22Rv1 (cell line): ENCODE results near the gene GBP1.

Experiments
- ZFX ChIP-seq: fragments of 450-650 bp; IDR thresholded peaks from 2 replicates; pipeline ENCODE4 v1.6.1; 2017; ENCODE audit warnings: antibody characterized with exemption, borderline replicate concordance
- TF ChIP-seq, protein P1 (sequence below): fragments of 450-650 bp; IDR thresholded peaks from 2 replicates; pipeline ENCODE4 v1.5.1; 2017; ENCODE audit warnings: mild to moderate bottlenecking

DNA sequence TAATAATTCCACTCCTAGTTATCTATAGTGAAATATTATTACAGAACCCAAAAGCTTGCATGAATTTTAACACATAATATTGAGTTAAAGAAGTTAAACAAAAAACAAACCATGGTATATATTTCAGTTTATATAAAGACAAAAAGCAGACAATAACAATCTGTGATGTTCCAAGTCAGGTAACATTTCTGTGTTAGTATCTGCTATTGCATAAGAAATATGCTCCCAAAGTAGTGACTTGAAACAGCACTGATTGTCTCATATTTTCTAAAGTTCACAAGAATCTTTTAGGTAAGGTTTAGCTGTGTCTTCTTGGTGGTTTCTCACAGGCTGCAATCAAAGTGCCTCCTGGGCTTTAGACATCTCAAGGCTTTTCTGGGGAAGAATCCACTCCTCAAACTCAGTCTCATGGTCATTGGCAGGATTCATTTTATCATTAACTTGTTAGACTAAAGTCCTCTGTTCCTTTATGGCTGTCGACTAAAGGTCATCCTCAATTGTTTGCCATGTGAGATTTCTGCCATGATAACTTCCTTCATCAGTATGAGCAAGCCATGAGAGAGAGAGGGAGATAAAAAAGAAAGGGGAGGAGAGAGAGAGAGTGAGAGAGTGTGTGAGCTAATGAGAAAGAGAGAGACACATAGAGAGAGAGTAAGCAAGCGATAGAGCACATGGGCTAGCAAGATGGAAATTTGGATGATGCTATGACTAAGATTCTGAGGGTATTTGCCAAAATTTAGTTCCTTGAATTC, 19.9 kb downstream of the GBP1 start:
- TF ChIP-seq, protein P1, sequence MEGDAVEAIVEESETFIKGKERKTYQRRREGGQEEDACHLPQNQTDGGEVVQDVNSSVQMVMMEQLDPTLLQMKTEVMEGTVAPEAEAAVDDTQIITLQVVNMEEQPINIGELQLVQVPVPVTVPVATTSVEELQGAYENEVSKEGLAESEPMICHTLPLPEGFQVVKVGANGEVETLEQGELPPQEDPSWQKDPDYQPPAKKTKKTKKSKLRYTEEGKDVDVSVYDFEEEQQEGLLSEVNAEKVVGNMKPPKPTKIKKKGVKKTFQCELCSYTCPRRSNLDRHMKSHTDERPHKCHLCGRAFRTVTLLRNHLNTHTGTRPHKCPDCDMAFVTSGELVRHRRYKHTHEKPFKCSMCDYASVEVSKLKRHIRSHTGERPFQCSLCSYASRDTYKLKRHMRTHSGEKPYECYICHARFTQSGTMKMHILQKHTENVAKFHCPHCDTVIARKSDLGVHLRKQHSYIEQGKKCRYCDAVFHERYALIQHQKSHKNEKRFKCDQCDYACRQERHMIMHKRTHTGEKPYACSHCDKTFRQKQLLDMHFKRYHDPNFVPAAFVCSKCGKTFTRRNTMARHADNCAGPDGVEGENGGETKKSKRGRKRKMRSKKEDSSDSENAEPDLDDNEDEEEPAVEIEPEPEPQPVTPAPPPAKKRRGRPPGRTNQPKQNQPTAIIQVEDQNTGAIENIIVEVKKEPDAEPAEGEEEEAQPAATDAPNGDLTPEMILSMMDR = no peak
- TF ChIP-seq ZFX = no peak
